Peyer's patch (tissue), 4 donors: ENCODE data around the gene DOCK3. TPM values are rescaled to one million over a fixed set of nuclear protein-coding genes. Genes with fewer than 3 reads are reported as not detected.

Experiments used
- DNase-seq, 3 donors: peaks; one replicate each; pipeline ENCODE4 v3.0.0-alpha.2; 2017 to 2019
- H3K27ac ChIP-seq, 4 donors: fragments of 200-600 bp; sonication (generic); one replicate each; pipeline ENCODE4 v1.5.1; 2016 to 2019
- H3K27me3 ChIP-seq, 2 donors: fragments of 200-600 bp; sonication (generic); one replicate each; pipeline ENCODE4 v1.5.1; 2019
- H3K36me3 ChIP-seq, 3 donors: fragments of 200-600 bp; sonication (generic); one replicate each; pipeline ENCODE4 v1.5.1; 2016 to 2019
- H3K4me1 ChIP-seq, 4 donors: fragments of 200-600 bp; sonication (generic); one replicate each; pipeline ENCODE4 v1.5.1; 2016 to 2019
- H3K4me3 ChIP-seq, 4 donors: fragments of 200-600 bp; sonication (generic); 1 replicate in 3 of 4; 2 replicates in 1 of 4; pipeline ENCODE4 v1.5.1; 2016 to 2019; ENCODE audit warnings: mild to moderate bottlenecking in 1 of 4
- H3K9me3 ChIP-seq, 4 donors: fragments of 200-600 bp; sonication (generic); one replicate each; pipeline ENCODE4 v1.5.1; 2016 to 2019; ENCODE audit warnings: mild to moderate bottlenecking in 1 of 4
- CTCF ChIP-seq, 6 experiments: fragments of 450-650 bp in 4 of 6; fragments of 200-600 bp in 2 of 6; sonication (generic) in 1 of 6; IDR thresholded peaks; one replicate each; pipeline ENCODE4 v1.5.1; 2017 to 2019; ENCODE audit warnings: antibody characterized with exemption in 6 of 6, mild to moderate bottlenecking in 3 of 6, moderate library complexity in 1 of 6
- POLR2A ChIP-seq, 2 donors: fragments of 450-650 bp; IDR thresholded peaks; one replicate each; pipeline ENCODE4 v1.5.1; 2017; ENCODE audit warnings: antibody characterized with exemption in 2 of 2, mild to moderate bottlenecking in 2 of 2, moderate library complexity in 2 of 2
- total RNA-seq, 4 donors: library from RNA; depleted of rRNA; stranded (reverse); fragments of >200 nt; gene quantifications; one replicate each; pipeline ENCODE4 v1.1.0, GENCODE V29; 2016

Gene DOCK3
- total RNA-seq, 4 donors from 2014 or later: 0.28 to 0.83 (median 0.40) TPM; not detected in 1

- TF ChIP-seq POLR2A (IDR thresholded peaks at IDR 0.05): no peak
- TF ChIP-seq CTCF (IDR thresholded peaks at IDR 0.05): no peak
- Histone ChIP-seq H3K36me3 (no peaks in the 10 kb centered on the region), H3K27ac (no peak overlapping the region), H3K27me3 (no peaks in the 10 kb centered on the region), H3K4me3 (no peak overlapping the region), H3K9me3 (no peaks in the 10 kb centered on the region), H3K4me1 (peaks cover 0 to 13% (median 6%) of the 10 kb centered on the region in 4 donors)
- peak in 2 of 3 donors; percentile 28 to 38 for DNase-seq
Observed at GRCh38 chr3:51380601-51381332, 706.0 kb downstream of the DOCK3 start.

GRCh38 chr3:51381333-51381705 lies 706.6 kb downstream of the DOCK3 start:
- no peaks in the 10 kb centered on the region for H3K9me3 ChIP-seq
- H3K4me3 ChIP-seq: no peak overlapping the region
- H3K4me1 ChIP-seq: peaks cover 0 to 18% (median 6%) of the 10 kb centered on the region in 4 donors
- peak in 1 of 3 donors; percentile 42 for DNase-seq
- no peaks in the 10 kb centered on the region for H3K27me3 ChIP-seq
- H3K27ac ChIP-seq: no peak overlapping the region
- no peak for TF ChIP-seq CTCF (IDR thresholded peaks at IDR 0.05)
- TF ChIP-seq POLR2A (IDR thresholded peaks at IDR 0.05): no peak
- no peaks in the 10 kb centered on the region for H3K36me3 ChIP-seq

GRCh38 chr3:51382076-51382745 lies 707.5 kb downstream of the DOCK3 start:
- peak in 2 of 3 donors; percentile 21 to 36 for DNase-seq
- no peak for TF ChIP-seq CTCF (IDR thresholded peaks at IDR 0.05)
- no peak for TF ChIP-seq POLR2A (IDR thresholded peaks at IDR 0.05)
- Histone ChIP-seq H3K27ac (no peak overlapping the region), H3K27me3 (no peaks in the 10 kb centered on the region), H3K9me3 (no peaks in the 10 kb centered on the region), H3K4me1 (peaks cover 0 to 27% (median 6%) of the 10 kb centered on the region in 4 donors), H3K4me3 (no peak overlapping the region), H3K36me3 (no peaks in the 10 kb centered on the region)

GRCh38 chr3:51382947-51383578 lies 708.3 kb downstream of the DOCK3 start:
- no peak overlapping the region for H3K4me3 ChIP-seq
- DNase-seq: peak in 1 of 3 donors; percentile 29
- peaks cover 0 to 3% (median 0%) of the 10 kb centered on the region in 3 donors for H3K36me3 ChIP-seq
- H3K27ac ChIP-seq: no peak overlapping the region
- no peaks in the 10 kb centered on the region for H3K27me3 ChIP-seq
- H3K9me3 ChIP-seq: no peaks in the 10 kb centered on the region
- H3K4me1 ChIP-seq: peaks cover 0 to 34% (median 6%) of the 10 kb centered on the region in 4 donors
- TF ChIP-seq CTCF (IDR thresholded peaks at IDR 0.05): no peak
- no peak for TF ChIP-seq POLR2A (IDR thresholded peaks at IDR 0.05)

- no peak for DNase-seq
- peak overlapping the region; percentile 61 to 92 (median 81) for H3K4me3 ChIP-seq
- no peaks in the 10 kb centered on the region for H3K27me3 ChIP-seq
- no peaks in the 10 kb centered on the region for H3K9me3 ChIP-seq
- peaks cover 0 to 38% (median 6%) of the 10 kb centered on the region in 4 donors for H3K4me1 ChIP-seq
- no peak for TF ChIP-seq POLR2A (IDR thresholded peaks at IDR 0.05)
- no peak for TF ChIP-seq CTCF (IDR thresholded peaks at IDR 0.05)
- peak overlapping the region; percentile 87 to 94 (median 88) for H3K27ac ChIP-seq
- peaks cover 0 to 14% (median 0%) of the 10 kb centered on the region in 3 donors for H3K36me3 ChIP-seq
Observed at GRCh38 chr3:51384055-51384725, 709.5 kb downstream of the DOCK3 start.
